Left ventricle myocardium superior (tissue), 1 donor: ENCODE data around the gene NDUFB4. TPM values are rescaled to one million over a fixed set of nuclear protein-coding genes. Genes with fewer than 3 reads are reported as not detected.
"Not testable (repeated sequence)": the region's sequence is repeated elsewhere in the genome, so short reads cannot be mapped to it uniquely, and the experiment has no call there.

Source experiments
- ATAC-seq: fragments of 200-7000 bp; cut with Tn5 transposase; one replicate; pipeline ENCODE4 v1.9.1; 2020; ENCODE audit warnings: mild to moderate bottlenecking, moderate library complexity
- DNase-seq: peaks from one replicate; pipeline ENCODE4 v3.0.0-alpha.2; 2020
- intact Hi-C: fragments of 100-400 bp; cut with micrococcal nuclease; formaldehyde crosslinking; loops from one replicate; pipeline ENCODE4 v1.11.0; 2022
- total RNA-seq: library from RNA; stranded (reverse); fragmentation: NEBNext Ultra II Directional; extraction: Animal tissue kit (Norgen Biotek cat#: 25700); gene quantifications from one replicate; pipeline ENCODE4 v1.2.1, GENCODE V29; 2021
- donor health status: DM: no; HTN: yes; CAD: no; lungs with severe emphysema.

NDUFB4 gene
- total RNA-seq, 1 donor from 2014 or later = 645 TPM

DNA sequence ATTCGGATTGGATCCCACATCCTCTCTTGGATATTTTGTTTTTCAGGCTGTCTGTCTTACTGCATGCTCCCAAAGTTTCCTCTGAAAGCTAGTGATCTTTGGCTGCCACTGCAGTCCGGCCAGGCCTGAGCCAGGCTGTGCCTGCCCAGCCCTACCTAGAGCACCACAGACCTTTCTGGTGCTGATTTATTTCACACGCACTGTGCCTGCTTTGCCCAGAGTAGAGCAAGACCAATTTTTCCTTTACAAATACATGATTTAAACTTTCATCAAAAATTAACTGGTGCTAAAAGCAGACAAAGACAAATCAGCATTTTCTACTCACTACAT, 28.0 kb upstream of the NDUFB4 start:
- intact Hi-C loops = loop anchor here (10.0 kb wide), 1 partner anchor 323 kb away; no protein-coding TSS in a partner anchor
- peak; percentile 32 for ATAC-seq
- no peak for DNase-seq

GRCh38 chr3:120568598-120568997, 27.5 kb upstream of the NDUFB4 start:
- intact Hi-C loops = loop anchor here (10.0 kb wide), 1 partner anchor 324 kb away; no protein-coding TSS in a partner anchor
- DNase-seq (no peak), ATAC-seq (peak; percentile 9)

DNA sequence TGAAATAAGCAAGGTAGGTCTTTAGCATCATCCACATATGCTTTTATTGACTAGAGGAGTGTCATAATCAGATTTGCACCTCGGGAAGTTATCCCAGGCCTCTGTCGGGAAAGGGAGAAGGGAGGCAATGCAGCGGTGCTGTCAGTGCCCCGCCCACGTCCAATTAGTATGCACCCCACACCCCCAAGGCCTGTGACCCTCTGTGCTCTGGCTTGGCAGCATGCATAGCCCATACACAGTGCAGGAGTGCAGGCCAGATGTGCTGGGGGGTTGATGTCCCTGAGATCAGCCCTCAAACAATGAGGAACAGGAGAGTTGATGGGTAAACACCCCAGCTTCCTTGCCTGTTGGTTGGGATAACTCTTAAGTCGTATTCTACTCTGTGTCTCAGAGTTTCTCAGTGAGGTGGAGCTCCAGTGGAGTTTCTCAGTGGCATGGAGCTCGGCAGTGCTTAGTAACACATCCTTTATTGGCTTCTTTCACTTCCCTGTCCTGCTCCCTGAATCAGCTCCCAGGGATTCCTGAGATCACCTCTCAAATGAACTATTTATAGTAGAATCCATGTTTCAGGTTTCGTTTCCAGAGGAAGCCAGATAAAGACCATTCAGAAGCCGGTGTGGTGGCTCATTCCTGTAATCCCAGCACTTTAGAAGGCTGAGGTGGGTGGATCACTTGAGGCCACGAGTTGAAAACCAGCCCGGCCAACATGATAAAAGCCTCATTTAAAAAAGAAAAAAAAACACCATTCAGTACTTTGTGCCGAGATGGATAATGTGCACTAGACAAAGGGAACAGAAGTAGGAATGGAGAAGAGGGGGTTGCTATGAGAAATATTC, 26.7 kb upstream of the NDUFB4 start:
- intact Hi-C loops = loop anchor here (10.0 kb wide), 1 partner anchor 325 kb away; no protein-coding TSS in a partner anchor
- ATAC-seq (peak; percentile 59), DNase-seq (no peak)

- ATAC-seq (no peak), DNase-seq (no peak)
Measured at GRCh38 chr3:120572027-120572426, 24.1 kb upstream of the NDUFB4 start.

DNA sequence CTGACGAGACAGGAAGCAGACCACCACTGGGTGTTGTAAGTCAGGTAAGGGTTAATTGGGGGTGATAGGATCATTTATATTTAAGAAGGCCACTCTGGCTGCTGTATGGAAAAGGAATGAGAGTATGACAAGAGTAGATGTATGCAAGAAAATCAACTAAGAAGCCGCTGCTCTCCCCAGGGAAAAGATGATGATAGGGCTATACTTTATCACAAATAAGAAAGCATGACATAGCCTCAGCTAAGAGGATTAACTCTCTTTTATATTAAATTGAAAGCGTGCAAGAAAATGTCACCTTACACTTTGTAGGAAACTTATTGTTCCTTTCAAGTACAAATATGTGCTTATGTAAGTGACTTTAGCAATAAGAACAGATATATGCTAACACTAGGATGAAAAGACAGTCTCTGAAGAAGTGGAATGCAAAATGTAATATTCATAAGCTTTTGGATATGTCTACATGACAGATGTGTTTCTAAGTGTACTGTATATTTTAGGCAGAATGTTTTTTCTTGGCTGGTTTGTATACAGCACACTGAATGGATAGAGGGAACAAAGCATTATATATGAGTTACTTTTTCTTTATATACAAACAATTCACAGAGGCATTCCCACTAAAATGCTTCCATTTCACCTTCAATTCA, 8.7 kb upstream of the NDUFB4 start:
- intact Hi-C loops = no loop called here
- DNase-seq (no peak), ATAC-seq (no peak)

More at GRCh38 chr3:120572027-120572426, 24.1 kb upstream of the NDUFB4 start:
- intact Hi-C loops = no loop called here

DNA sequence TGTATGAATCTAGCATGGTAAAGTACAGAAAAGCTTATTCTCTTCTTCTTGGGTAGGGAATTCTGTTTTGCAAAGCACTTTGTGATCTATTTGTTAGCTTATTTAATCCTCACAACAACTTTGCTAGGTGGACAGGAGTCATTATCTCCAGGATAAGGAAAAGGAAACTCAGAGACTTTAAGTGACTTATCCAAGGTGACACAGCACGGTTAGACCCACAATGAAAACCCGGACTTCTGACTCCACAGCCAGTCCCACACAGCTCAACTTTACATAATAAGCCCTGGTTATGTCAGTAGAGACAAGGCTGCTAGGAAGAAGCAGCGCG, 384 bp upstream of the NDUFB4 start:
- DNase-seq = no peak
- no peak for ATAC-seq
- intact Hi-C loops = no loop called here

- DNase-seq (no peak), ATAC-seq (no peak)
- intact Hi-C loops = no loop called here
Measured at GRCh38 chr3:120596853-120597223, 702 bp downstream of the NDUFB4 start.

DNA sequence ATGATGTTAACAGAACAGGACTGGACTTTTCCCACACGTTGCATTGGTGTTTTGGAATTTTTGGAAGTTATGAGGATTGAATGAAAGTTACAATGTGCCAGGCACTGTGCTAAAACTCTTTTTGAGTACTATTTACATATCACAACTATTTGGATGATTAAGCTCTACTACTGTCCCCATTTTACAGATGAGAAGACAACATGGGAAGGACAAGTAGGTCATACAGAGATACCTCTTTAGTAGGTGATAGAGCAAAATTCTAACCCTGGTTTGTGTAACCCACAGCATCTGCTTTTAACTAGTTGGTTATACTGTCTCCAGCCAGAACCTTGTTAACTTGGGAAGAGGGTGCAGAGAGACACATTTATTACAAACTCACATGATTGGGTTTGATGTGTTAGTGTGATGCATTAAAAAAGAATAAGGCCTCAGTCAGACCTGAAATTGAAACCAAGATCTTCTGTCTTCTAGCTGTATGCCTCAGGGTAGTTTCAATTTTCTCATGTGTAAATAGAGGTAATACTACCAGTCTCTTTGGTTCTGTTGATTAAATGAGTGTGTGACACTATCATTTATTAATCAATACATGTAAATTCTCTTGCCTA, 1.4 kb downstream of the NDUFB4 start:
- intact Hi-C loops = no loop called here
- no peak for DNase-seq
- ATAC-seq = no peak

GRCh38 chr3:120599211-120599610, 3.1 kb downstream of the NDUFB4 start:
- ATAC-seq = no peak
- intact Hi-C loops = no loop called here
- DNase-seq = no peak

DNA sequence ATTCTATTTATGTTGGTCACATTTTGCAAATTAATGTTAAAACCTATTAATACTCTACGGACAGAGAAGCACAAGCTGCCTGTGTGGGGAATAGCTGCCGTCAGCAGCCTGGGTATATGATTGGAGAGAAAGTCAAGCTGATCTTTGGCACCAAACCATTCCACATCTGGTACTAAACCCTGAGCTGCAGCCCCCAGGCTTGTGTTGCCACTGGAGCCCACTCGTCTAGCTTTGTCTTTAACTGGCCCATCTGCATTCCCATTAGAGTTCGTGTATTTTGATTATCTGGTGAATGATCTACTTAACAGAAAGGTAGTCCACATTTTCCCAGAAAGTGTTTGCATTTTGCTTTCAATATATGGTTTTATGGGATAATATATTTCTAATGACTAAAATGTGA, 5.4 kb downstream of the NDUFB4 start:
- ATAC-seq (no peak), DNase-seq (no peak)
- intact Hi-C loops = no loop called here

DNA sequence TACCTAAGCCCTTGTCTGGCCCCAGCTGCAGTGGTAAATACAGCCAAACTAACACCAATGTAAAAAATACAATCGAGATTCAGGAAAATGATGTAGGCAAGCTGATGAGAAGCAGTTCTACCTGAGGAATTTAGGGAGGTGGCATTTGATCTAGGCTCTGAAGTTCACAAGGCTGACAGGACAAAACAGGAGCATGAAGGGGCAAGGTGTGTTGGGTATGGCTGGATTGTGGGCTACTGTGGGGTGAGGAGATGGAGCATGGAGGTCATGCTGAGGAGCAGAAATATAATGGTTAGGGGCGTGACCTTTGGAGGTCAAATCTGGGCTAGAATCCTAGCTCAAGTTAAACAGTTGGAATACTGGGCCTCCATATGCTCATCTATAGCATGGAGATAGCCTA, 6.5 kb downstream of the NDUFB4 start:
- intact Hi-C loops = no loop called here
- no peak for ATAC-seq
- DNase-seq = no peak

- intact Hi-C loops = no loop called here
- no peak for ATAC-seq
- no peak for DNase-seq
Measured at GRCh38 chr3:120604382-120604781, 8.2 kb downstream of the NDUFB4 start.

GRCh38 chr3:120604784-120605183, 8.6 kb downstream of the NDUFB4 start:
- peak; percentile 57 for ATAC-seq
- DNase-seq = no peak
- intact Hi-C loops = no loop called here

DNA sequence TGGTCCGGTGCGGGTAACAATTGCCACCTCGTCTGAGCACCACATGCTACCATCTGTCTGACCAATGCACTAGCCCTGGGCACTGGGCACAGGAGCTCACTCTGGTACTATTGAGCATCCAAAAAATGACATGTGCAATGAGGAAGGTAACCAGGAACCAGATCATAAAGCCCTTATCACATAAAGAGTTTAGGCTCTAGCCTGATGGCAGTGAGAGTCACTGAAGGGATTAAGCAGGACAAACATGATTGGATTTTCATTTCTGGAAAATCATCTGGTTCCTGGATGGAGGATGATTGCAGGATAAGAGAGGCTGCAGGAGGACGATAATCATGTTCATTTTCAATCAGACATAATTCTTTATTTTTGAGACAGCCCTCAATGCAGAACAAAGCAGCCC, 12.4 kb downstream of the NDUFB4 start:
- intact Hi-C loops = no loop called here
- no peak for ATAC-seq
- DNase-seq = no peak

DNA sequence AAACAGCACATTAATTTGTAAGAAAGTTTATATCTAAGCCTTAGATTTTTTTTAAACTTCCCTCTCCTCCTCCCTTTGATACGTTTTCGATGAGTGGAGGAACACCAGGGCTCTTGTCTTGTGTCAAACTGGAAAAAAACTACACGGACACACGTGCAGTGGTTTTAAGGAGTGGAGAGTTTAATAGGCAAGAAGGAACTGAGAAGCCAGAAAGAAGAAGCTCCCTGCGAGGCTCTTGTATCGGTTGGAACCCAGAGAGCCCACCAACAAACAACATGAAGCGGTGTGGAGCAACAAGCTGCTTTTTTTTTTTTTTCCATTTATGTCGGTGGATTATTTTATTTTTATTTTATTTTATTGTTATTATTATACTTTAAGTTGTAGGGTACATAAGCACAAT, 18.6 kb downstream of the NDUFB4 start:
- no peak for ATAC-seq
- intact Hi-C loops = no loop called here

GRCh38 chr3:120615847-120616609, 19.9 kb downstream of the NDUFB4 start:
- ATAC-seq (peak; percentile 79), DNase-seq (peak; percentile 59)
- intact Hi-C loops = no loop called here

More for the DNA sequence above, 18.6 kb downstream of the NDUFB4 start:
- no peak for DNase-seq

GRCh38 chr3:120616745-120617144, 20.6 kb downstream of the NDUFB4 start:
- intact Hi-C loops, ATAC-seq, DNase-seq: not testable (repeated sequence)

DNA sequence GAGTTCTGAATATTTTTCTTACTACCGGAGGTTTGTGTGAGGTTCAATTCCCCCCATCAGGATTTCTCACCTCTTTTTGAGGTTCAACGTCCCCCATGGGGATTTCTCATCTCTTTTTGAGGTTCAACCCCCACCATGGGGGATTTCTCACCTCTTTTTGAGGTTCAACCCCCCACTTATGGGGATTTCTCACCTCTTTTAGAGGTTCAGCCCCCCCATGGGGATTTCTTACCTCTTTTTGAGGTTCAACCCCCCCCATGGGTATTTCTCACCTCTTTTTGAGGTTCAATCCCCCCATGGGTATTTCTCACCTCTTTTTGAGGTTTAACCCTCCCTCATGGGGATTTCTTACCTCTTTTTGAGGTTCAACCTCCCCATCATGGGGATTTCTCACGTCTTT, 26.3 kb downstream of the NDUFB4 start:
- no peak for DNase-seq
- intact Hi-C loops = no loop called here

DNA sequence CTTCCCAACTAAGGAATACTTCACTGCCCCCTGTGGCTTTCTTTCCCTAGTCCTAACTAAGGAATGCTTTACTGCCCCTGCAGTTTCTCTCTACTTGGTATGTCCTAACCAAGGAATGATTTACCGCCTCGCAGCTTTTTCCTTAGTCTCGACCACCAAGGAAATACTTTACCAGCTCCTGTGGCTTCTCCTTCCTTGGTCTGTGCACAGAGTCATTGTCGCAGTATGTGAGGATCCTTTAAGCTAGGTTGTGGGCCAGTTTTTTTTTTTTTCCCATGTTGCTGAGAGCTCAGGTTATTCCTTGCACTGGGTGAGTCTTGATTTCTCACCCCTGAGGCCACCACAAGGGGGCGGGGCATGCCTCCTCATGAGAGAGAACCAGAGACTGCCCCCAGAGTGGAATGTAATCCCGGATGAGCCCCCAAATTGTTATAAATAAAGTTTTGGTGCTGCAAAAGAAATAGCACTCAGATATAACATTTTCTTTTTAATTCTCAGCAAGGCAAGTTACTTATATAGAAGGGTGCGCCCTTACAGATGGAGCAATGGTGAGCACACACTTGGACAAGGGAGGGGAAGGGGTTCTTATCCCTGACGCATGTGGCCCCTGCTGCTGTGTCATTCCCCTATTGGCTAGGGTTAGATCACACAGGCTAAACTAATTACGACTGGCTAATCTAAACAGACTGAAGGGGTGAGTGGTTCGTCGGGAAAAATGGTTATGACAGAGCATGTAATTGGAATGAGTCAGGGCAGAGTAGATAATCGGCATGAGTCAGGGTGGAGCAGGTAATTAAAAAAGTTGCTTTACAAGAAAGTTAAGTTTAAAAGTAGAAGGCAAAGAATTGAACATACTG, 27.0 kb downstream of the NDUFB4 start:
- intact Hi-C loops = no loop called here
- DNase-seq = no peak
- ATAC-seq = no peak

More for the DNA sequence above, 26.3 kb downstream of the NDUFB4 start:
- no peak for ATAC-seq
